ENCODE measurements around the gene ZNF586.
A peak's percentile ranks its signal among the peaks of the same experiment; 100 is the strongest.

The ZNF586 gene

DNA sequence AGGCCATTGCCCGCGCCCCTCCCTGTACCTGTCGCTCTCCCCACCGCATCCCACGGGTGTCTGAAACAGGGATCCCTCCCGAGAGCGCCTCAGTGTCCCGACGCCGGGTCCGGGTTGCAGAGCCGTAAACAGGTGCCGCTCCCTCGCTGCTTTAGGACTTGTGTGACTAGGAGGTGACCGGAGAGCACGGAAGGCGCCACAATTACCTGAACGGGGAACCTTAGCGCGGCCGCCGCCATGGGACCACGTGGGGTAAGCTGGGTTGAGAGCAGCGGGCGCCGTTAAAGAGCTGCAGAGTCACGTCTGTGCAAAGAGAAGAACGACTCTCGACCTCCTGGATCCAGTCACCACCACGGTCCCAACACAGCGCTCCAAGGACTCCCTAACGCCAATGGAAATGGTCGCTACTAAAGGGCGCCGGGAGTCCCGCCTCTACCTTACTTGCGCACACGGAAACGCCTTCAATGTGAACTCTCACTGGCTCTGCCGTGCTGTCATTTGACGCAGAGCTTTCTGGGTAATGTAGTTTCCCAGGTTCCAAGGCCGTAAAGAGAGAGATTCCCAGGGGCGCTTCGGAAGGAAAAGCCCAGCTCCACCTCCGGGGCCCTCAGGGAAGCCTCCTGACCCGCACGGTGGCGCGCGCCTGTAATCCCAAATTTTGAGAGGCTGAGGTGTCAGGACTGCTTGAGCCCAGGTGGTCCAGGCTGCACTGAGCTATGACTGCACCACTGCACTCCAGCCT is 45.2 kb downstream of the ZNF586 start, which contains the start of gene ZNF552:
Gene ZNF552 (minus strand): TSS at position 409 of the 742 bp plus-strand sequence. CDS start 170 bp downstream, at position 239.
- TF ChIP-seq, protein P1, sequence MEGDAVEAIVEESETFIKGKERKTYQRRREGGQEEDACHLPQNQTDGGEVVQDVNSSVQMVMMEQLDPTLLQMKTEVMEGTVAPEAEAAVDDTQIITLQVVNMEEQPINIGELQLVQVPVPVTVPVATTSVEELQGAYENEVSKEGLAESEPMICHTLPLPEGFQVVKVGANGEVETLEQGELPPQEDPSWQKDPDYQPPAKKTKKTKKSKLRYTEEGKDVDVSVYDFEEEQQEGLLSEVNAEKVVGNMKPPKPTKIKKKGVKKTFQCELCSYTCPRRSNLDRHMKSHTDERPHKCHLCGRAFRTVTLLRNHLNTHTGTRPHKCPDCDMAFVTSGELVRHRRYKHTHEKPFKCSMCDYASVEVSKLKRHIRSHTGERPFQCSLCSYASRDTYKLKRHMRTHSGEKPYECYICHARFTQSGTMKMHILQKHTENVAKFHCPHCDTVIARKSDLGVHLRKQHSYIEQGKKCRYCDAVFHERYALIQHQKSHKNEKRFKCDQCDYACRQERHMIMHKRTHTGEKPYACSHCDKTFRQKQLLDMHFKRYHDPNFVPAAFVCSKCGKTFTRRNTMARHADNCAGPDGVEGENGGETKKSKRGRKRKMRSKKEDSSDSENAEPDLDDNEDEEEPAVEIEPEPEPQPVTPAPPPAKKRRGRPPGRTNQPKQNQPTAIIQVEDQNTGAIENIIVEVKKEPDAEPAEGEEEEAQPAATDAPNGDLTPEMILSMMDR (IDR thresholded peaks at IDR 0.05; ENCODE audit: low read depth, low read length): no peak
- Histone ChIP-seq H3K4me1 (no peaks in the 10 kb centered on the region), H3K36me3 (peaks cover 2% of the 10 kb centered on the region), H3K27me3 (no peaks in the 10 kb centered on the region), H3K4me3 (ENCODE audit: low read depth, low read length) (peak within 1 kb of the TSS; percentile 96), H3K9me3 (no peaks in the 10 kb centered on the region)
- DNase-seq: peak; percentile 86

GRCh38 chr19:57815247-57816075 is 46.0 kb downstream of the ZNF586 start:
- no peaks in the 10 kb centered on the region for H3K36me3 ChIP-seq
- no peaks in the 10 kb centered on the region for H3K27me3 ChIP-seq
- no peak for DNase-seq
- peak overlapping the region; percentile 96 for H3K4me3 ChIP-seq (ENCODE audit: low read depth, low read length)
- no peaks in the 10 kb centered on the region for H3K9me3 ChIP-seq
- no peaks in the 10 kb centered on the region for H3K4me1 ChIP-seq
- TF ChIP-seq, protein P1 (IDR thresholded peaks at IDR 0.05; ENCODE audit: low read depth, low read length): no peak; the same call in 1 of the 2 replicates

DNA sequence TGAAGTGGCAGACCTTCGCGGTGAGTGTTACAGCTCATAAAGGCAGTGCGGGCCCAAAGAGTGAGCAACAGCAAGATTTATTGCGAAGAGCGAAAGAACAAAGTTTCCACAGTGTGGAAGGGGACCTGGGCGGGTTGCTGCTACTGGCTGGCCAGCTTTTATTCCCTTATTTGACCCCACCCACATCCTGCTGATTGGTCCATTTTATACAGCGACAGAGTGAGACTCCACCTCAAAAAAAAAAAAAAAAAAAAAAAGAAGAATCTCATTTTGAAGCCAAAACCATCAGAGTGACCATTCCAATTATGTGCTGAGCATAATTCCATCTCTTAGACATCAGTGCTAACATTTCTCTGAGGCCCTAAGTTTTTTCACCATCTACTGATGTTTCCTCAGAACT is 47.2 kb downstream of the ZNF586 start:
- H3K4me1 ChIP-seq: no peaks in the 10 kb centered on the region
- DNase-seq: no peak
- no peaks in the 10 kb centered on the region for H3K9me3 ChIP-seq
- H3K27me3 ChIP-seq: no peaks in the 10 kb centered on the region
- H3K36me3 ChIP-seq: peaks cover 6% of the 10 kb centered on the region
- no peak overlapping the region for H3K4me3 ChIP-seq (ENCODE audit: low read depth, low read length)
- TF ChIP-seq, protein P1 (IDR thresholded peaks at IDR 0.05; ENCODE audit: low read depth, low read length): no peak

DNA sequence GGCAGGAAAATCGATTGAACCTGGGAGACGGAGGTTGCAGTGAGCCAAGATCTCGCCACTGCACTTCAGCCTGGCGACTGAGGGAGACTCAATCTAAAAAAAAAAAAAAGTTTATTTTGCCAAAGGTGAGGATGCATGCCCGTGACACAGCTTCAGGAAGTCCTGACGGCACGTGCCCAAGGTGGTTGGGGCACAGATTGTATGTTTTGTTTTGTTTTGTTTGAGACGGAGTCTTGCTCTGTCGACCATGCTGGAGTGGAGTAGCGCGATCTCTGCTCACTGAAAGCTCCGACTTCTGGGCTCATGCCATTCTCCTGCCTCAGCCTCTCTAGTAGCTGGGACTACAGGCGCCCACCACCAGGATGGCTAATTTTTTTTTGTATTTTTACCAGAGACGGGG is 48.5 kb downstream of the ZNF586 start:
- DNase-seq: no peak
- TF ChIP-seq, protein P1 (IDR thresholded peaks at IDR 0.05; ENCODE audit: low read depth, low read length): no peak
- H3K4me3 ChIP-seq (ENCODE audit: low read depth, low read length): no peak overlapping the region
- no peaks in the 10 kb centered on the region for H3K4me1 ChIP-seq
- H3K27me3 ChIP-seq: no peaks in the 10 kb centered on the region
- peaks cover 10% of the 10 kb centered on the region for H3K36me3 ChIP-seq
- H3K9me3 ChIP-seq: no peaks in the 10 kb centered on the region

DNA sequence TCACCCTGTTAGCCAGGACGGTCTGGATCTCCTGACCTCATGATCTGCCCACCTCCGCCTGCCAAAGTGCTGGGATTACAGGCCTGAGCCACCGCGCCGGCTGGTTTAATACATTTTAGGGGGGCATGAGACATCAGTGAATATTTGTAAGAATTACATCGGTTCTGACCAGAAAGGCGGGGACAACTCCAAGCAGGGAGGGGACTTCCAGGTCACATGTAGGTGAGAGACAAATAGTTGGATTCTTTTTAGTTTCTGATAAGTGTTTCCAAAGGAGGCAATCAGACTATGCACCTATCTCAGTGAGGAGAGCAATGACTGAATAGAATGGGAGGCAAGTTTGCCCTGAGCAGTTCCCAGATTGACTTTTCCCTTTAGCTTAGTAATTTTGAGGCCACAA is 48.9 kb downstream of the ZNF586 start:
- no peak overlapping the region for H3K4me3 ChIP-seq (ENCODE audit: low read depth, low read length)
- no peaks in the 10 kb centered on the region for H3K4me1 ChIP-seq
- TF ChIP-seq, protein P1 (IDR thresholded peaks at IDR 0.05; ENCODE audit: low read depth, low read length): no peak
- H3K9me3 ChIP-seq: no peaks in the 10 kb centered on the region
- H3K27me3 ChIP-seq: no peaks in the 10 kb centered on the region
- DNase-seq: no peak
- H3K36me3 ChIP-seq: peaks cover 13% of the 10 kb centered on the region
